NCI-H128 (cell line): Measurements from ENCODE around the gene F12.
"Not testable (repeated sequence)": the region's sequence is repeated elsewhere in the genome, so short reads cannot be mapped to it uniquely, and the experiment has no call there.

Experiments used
- DNase-seq: peaks from one replicate; lab custom pipeline; 2025; ENCODE audit not compliant: unreplicated experiment; lab: John Stamatoyannopoulos, UW

The F12 gene

GRCh38 chr5:177432839-177433657, 23.7 kb upstream of the F12 start:
- DNase-seq: no peak

GRCh38 chr5:177432143-177432838, 22.9 kb upstream of the F12 start:
- DNase-seq: no peak

- no peak for DNase-seq
Observed at GRCh38 chr5:177431317-177432142, 22.2 kb upstream of the F12 start.

- no peak for DNase-seq
Observed at GRCh38 chr5:177430972-177431316, 21.6 kb upstream of the F12 start.

- no peak for DNase-seq
Observed at GRCh38 chr5:177430140-177430951, 21.0 kb upstream of the F12 start.

GRCh38 chr5:177429248-177430040, 20.1 kb upstream of the F12 start:
- no peak for DNase-seq

- no peak for DNase-seq
Observed at GRCh38 chr5:177428574-177429217, 19.3 kb upstream of the F12 start.

- DNase-seq: no peak
Observed at GRCh38 chr5:177427919-177428573, 18.7 kb upstream of the F12 start.

- no peak for DNase-seq
Observed at GRCh38 chr5:177427211-177427822, 18.0 kb upstream of the F12 start.

GRCh38 chr5:177426566-177427210, 17.3 kb upstream of the F12 start, which contains the start of gene GRK6:
Gene GRK6 (plus strand): TSS chr5:177426676. CDS start chr5:177426846, 170 bp downstream.
- DNase-seq: no peak

- DNase-seq: peak; percentile 99
Observed at GRCh38 chr5:177425801-177426565, 16.6 kb upstream of the F12 start.

- DNase-seq: no peak
Observed at GRCh38 chr5:177425196-177425800, 15.9 kb upstream of the F12 start.

GRCh38 chr5:177423671-177424070, 14.3 kb upstream of the F12 start:
- no peak for DNase-seq

GRCh38 chr5:177421062-177421798, 11.9 kb upstream of the F12 start:
- DNase-seq: no peak

GRCh38 chr5:177420472-177420871, 11.1 kb upstream of the F12 start:
- DNase-seq: not testable (repeated sequence)

GRCh38 chr5:177419046-177419445, 9.7 kb upstream of the F12 start:
- no peak for DNase-seq
